SKM-1 treated with dmso at 0.1 percent for 144 hours (cell line): ENCODE data around the gene HOXA9.

Source experiments
- DNase-seq: peaks from one replicate; lab custom pipeline; 2025; ENCODE audit not compliant: unreplicated experiment; lab: John Stamatoyannopoulos, UW

The HOXA9 gene

GRCh38 chr7:27116031-27116961, 49.0 kb downstream of the HOXA9 start:
- no peak for DNase-seq

DNA sequence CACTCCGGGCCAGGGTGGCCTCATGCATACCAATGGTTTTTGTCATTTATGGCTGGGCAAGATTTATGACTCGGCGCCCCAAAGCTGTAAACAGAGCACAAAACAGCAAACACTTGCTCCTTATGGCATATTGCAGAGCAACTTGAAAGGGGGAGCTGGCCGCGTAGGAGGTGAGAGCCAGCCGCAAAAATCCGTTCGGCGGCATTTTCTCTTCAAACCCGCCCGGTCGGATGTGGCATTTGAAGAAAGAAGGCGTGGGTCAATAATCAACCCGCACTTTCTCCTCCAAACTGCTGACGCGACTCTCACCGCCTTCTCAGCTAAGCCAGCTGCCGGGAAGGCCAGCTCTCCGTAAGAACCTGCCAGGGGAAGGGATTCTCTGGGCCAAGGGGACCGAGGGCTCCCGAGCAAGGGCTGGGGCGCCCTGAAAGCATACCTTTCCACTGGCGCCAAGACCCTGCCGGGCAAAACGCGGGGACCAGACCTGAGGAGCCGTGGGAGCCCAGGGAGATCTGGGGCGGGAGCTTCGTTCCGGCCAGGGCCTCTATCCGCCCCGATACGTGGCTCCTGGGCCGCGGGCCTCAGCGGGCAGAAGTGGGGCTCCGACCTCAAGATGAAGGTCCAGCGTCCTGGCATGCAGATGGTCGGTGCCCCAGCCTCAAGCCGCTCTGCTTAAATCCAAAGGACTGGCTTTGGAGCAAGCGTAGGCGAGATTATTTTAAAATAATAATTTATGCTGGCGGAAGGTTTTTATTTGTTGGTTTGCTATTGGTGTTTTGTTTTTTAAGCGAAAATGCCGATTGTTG, 49.9 kb downstream of the HOXA9 start:
- DNase-seq, result no peak

GRCh38 chr7:27114881-27115220, 50.5 kb downstream of the HOXA9 start:
- no peak for DNase-seq

DNA sequence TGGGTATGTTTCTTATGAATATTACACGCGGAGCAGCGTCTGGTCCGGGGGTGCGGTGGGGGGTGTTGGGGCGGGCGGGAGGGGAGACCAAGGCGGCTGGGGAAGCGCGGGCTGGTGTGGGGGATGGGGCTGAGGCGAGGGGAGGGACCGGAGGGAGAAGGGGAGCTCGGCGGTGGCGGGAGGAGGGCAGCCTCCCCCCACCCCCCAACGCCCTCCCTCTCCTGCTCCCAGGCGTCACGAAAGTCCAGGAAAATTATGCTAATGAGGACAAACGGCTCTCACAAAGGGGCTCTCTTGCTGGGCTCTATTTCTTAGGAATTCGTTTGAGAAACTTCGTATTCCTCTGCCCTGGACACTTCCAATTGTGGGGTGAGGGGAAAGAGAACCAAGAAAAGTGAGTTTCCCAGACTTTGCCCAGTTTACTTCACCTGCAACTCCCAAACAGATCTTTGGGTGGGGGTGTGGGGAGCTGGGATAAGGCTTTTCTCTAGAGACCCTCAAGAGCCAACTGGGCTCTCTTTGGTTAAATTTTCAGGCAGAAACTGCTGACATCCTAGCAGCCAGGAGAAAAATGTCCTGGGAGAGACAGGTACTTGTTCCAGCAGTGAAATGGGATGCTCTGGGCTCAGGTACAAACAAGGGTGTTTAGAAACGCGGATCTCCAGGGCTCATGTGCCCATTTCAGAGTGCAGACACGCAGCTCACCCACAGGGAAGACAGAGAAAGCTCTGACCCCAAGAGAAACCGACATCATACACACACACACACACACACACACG, 51.2 kb downstream of the HOXA9 start:
- DNase-seq, result no peak

DNA sequence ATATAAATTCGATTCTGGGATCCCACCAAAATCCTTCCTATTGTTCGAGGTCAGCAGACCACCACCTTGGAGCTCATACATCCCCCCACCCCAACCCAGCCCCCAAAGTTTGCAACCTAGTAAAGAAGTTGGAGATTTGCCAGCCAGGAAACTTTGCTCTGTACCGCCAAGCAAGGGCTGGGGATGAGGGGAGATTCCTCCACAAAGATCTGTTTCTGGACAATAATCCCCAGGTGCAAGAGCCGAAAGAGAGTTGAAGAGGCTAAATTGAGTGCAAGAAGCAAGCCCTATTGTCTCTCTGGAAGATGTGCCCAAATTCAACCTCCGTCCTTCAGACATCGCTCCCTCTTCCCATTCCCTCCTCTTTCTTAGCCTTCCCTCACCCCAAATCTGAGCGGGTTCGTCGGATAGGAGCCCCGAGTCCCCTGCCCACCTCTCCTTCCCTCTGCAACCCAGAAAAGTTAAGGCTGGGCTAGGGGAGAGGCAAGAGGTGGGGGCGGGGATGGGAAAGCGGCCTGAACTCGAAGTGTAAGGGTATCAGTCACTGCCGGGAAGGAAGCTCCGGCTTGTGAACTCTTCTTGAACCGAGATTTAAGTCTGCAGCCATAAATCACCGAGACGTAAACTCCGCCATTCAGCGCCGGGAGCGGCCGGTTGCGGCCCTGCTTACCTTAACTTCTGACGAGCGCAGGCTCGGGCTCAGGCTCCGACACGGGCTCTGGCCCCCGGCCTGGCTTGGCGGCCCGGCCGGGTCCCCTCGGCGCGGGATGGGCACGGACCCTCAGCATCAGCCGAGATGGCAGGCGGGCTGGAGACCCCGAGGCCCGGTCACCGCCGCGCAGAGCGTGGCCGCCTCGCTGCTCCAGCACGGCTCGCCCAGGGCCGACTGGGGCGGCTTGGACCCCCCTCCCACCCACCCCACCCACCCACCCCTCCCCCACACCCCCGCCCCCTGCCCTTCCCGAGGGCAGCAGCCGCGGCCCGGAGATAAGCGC, 52.1 kb downstream of the HOXA9 start:
- DNase-seq, result no peak
